ENCODE data around the gene HYAL1.

GRCh38 chr3:50320853-50321335 lies 17.5 kb upstream of the HYAL1 start:
- TF ChIP-seq CTCF (conservative IDR thresholded peaks at IDR 0.05; ENCODE audit: low read depth, low read length) (no peak), EZH2 (IDR thresholded peaks at IDR 0.05; ENCODE audit: borderline replicate concordance, low read depth, low read length, poor library complexity, severe bottlenecking) (no peak)

Measured in A673 (cell line).